Measurements from ENCODE around the gene KIAA1671.

Gene KIAA1671

DNA sequence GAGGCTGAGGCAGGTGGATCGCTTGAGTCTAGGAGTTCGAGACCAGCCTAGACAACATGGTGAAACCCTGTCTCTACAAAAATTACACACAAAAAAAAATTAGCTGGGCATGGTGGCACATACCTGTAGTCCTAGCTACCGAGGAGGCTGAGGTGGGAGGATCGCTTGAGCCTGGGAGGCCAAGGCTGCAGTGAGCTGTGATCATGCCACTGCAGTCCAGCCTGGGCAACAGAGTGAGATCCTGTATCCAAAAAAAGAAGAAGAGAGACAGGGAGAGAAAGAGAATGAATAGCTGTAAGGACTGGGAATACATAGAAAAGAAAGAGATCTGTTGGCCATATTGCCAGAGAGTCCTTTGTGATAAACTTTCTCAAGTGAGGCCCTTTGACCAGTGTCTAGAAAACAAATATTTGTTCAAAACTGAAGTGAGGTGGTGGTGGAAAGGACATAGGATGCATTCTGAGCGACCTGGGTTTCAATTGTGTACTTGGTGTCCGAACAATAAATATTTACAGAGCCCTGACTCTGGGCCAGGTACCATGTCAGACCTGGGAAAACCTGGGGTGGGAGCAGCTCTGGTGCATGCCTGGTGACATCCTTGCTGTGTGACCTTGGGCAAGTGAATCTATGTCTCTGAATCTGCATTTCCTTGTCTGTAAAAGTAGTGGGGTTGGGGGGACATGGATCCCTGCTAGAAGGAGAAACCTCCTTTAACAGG lies 157.5 kb downstream of the KIAA1671 start:
- no peak overlapping the region for H2BK5ac ChIP-seq (ENCODE audit: low read depth, low read length, poor library complexity)
- no peak overlapping the region for H2BK120ac ChIP-seq (ENCODE audit: insufficient read depth, low read length, poor library complexity)
- H3K4me3 ChIP-seq (ENCODE audit: low read depth, low read length) = no peak overlapping the region
- no peak overlapping the region for H3K14ac ChIP-seq (ENCODE audit: low read length)
- no peak overlapping the region for H4K12ac ChIP-seq (ENCODE audit: low read depth, low read length)
- H3K4me1 ChIP-seq (ENCODE audit: control insufficient read depth in 1 of 2, insufficient read depth in 2 of 2, low read length in 2 of 2) = peaks cover 24 to 33% of the 10 kb centered on the region in 2 experiments
- no peaks in the 10 kb centered on the region for H3K27me3 ChIP-seq (ENCODE audit: insufficient read depth, low read length)
- H3K4ac ChIP-seq (ENCODE audit: low read depth, low read length) = no peak overlapping the region
- H3K4me2 ChIP-seq (ENCODE audit: low read length) = peak overlapping the region; percentile 99
- H3K79me2 ChIP-seq (ENCODE audit: control insufficient read depth, insufficient read depth, low read length, poor library complexity) = peaks cover 2% of the 10 kb centered on the region
- no peak for DNase-seq
- no peak overlapping the region for H3K9ac ChIP-seq (ENCODE audit: low read length)
- H3K23ac ChIP-seq (ENCODE audit: low read length) = no peak overlapping the region
- no peak overlapping the region for H4K8ac ChIP-seq (ENCODE audit: low read depth, low read length)
- H3K36me3 ChIP-seq (ENCODE audit: control insufficient read depth in 1 of 2, insufficient read depth in 2 of 2, low read length in 2 of 2) = no peaks in the 10 kb centered on the region
- H3K9me3 ChIP-seq (ENCODE audit: insufficient read depth, low read depth, low read length) = no peaks in the 10 kb centered on the region
- H2AK5ac ChIP-seq (ENCODE audit: low read length) = no peak overlapping the region
- H4K91ac ChIP-seq (ENCODE audit: low read depth, low read length) = no peak overlapping the region
- WGBS (ENCODE audit: extremely low coverage, insufficient coverage, insufficient read length) = no CpG with 5 or more reads among the region's 6 CpGs
- H3K27ac ChIP-seq (ENCODE audit: low read depth, low read length) = no peak overlapping the region
- H2AFZ ChIP-seq (ENCODE audit: insufficient read depth, low read length, poor library complexity) = no peak overlapping the region
- H2BK12ac ChIP-seq (ENCODE audit: low read length) = no peak overlapping the region
- H3K18ac ChIP-seq (ENCODE audit: low read length) = no peak overlapping the region
- peaks cover 21% of the 10 kb centered on the region for H3K79me1 ChIP-seq (ENCODE audit: low read length)

DNA sequence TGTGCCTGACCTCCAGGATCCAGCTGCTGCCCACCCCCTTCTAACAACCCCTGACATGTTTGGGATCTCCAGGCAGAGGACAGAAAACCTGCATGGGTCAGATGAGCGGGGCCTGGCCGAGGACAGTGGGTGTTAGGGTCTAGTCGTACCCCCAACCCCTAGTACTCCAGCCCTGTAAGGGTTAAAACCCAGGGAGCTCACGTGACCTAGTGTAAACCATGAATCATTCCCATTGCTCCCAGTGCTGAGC lies 158.0 kb downstream of the KIAA1671 start:
- H3K4me3 ChIP-seq (ENCODE audit: low read depth, low read length) = no peak overlapping the region
- H3K4me1 ChIP-seq (ENCODE audit: control insufficient read depth in 1 of 2, insufficient read depth in 2 of 2, low read length in 2 of 2) = peaks cover 29 to 37% of the 10 kb centered on the region in 2 experiments
- no peak overlapping the region for H2BK5ac ChIP-seq (ENCODE audit: low read depth, low read length, poor library complexity)
- H3K79me2 ChIP-seq (ENCODE audit: control insufficient read depth, insufficient read depth, low read length, poor library complexity) = peaks cover 2% of the 10 kb centered on the region
- H3K23ac ChIP-seq (ENCODE audit: low read length) = no peak overlapping the region
- no peak overlapping the region for H3K9ac ChIP-seq (ENCODE audit: low read length)
- no peak overlapping the region for H2AK5ac ChIP-seq (ENCODE audit: low read length)
- H4K12ac ChIP-seq (ENCODE audit: low read depth, low read length) = no peak overlapping the region
- DNase-seq = no peak
- no peaks in the 10 kb centered on the region for H3K27me3 ChIP-seq (ENCODE audit: insufficient read depth, low read length)
- no peak overlapping the region for H2BK12ac ChIP-seq (ENCODE audit: low read length)
- H2BK120ac ChIP-seq (ENCODE audit: insufficient read depth, low read length, poor library complexity) = no peak overlapping the region
- H3K36me3 ChIP-seq (ENCODE audit: control insufficient read depth in 1 of 2, insufficient read depth in 2 of 2, low read length in 2 of 2) = no peaks in the 10 kb centered on the region
- no peak overlapping the region for H3K27ac ChIP-seq (ENCODE audit: low read depth, low read length)
- no peak overlapping the region for H3K14ac ChIP-seq (ENCODE audit: low read length)
- no peak overlapping the region for H4K91ac ChIP-seq (ENCODE audit: low read depth, low read length)
- H3K18ac ChIP-seq (ENCODE audit: low read length) = no peak overlapping the region
- no peaks in the 10 kb centered on the region for H3K9me3 ChIP-seq (ENCODE audit: insufficient read depth, low read depth, low read length)
- no peak overlapping the region for H3K4ac ChIP-seq (ENCODE audit: low read depth, low read length)
- peaks cover 26% of the 10 kb centered on the region for H3K79me1 ChIP-seq (ENCODE audit: low read length)
- no CpG with 5 or more reads among the region's 4 CpGs for WGBS (ENCODE audit: extremely low coverage, insufficient coverage, insufficient read length)
- no peak overlapping the region for H2AFZ ChIP-seq (ENCODE audit: insufficient read depth, low read length, poor library complexity)
- H3K4me2 ChIP-seq (ENCODE audit: low read length) = peak overlapping the region; percentile 99
- H4K8ac ChIP-seq (ENCODE audit: low read depth, low read length) = no peak overlapping the region

GRCh38 chr22:25110846-25111578 lies 158.5 kb downstream of the KIAA1671 start:
- no peaks in the 10 kb centered on the region for H3K9me3 ChIP-seq (ENCODE audit: insufficient read depth, low read depth, low read length)
- H3K4me3 ChIP-seq (ENCODE audit: low read depth, low read length) = peak overlapping the region; percentile 83
- H2AK5ac ChIP-seq (ENCODE audit: low read length) = no peak overlapping the region
- DNase-seq = peak; percentile 69 to 77
- peak overlapping the region; percentile 90 for H3K27ac ChIP-seq (ENCODE audit: low read depth, low read length)
- H2BK12ac ChIP-seq (ENCODE audit: low read length) = peak overlapping the region; percentile 15
- peak overlapping the region; percentile 70 for H3K9ac ChIP-seq (ENCODE audit: low read length)
- H2BK5ac ChIP-seq (ENCODE audit: low read depth, low read length, poor library complexity) = peak overlapping the region; percentile 24
- H4K91ac ChIP-seq (ENCODE audit: low read depth, low read length) = peak overlapping the region; percentile 47
- peak overlapping the region; percentile 15 for H3K14ac ChIP-seq (ENCODE audit: low read length)
- H4K8ac ChIP-seq (ENCODE audit: low read depth, low read length) = peak overlapping the region; percentile 26
- peak overlapping the region; percentile 4 for H4K12ac ChIP-seq (ENCODE audit: low read depth, low read length)
- H3K27me3 ChIP-seq (ENCODE audit: insufficient read depth, low read length) = no peaks in the 10 kb centered on the region
- peak overlapping the region; percentile 99 for H3K4me2 ChIP-seq (ENCODE audit: low read length)
- no CpG with 5 or more reads among the region's 36 CpGs for WGBS (ENCODE audit: extremely low coverage, insufficient coverage, insufficient read length)
- no peak overlapping the region for H3K23ac ChIP-seq (ENCODE audit: low read length)
- H3K79me1 ChIP-seq (ENCODE audit: low read length) = peaks cover 26% of the 10 kb centered on the region
- no peaks in the 10 kb centered on the region for H3K36me3 ChIP-seq (ENCODE audit: control insufficient read depth in 1 of 2, insufficient read depth in 2 of 2, low read length in 2 of 2)
- peak overlapping the region; percentile 25 for H3K18ac ChIP-seq (ENCODE audit: low read length)
- peaks cover 2% of the 10 kb centered on the region for H3K79me2 ChIP-seq (ENCODE audit: control insufficient read depth, insufficient read depth, low read length, poor library complexity)
- H3K4me1 ChIP-seq (ENCODE audit: control insufficient read depth in 1 of 2, insufficient read depth in 2 of 2, low read length in 2 of 2) = peaks cover 29 to 37% of the 10 kb centered on the region in 2 experiments
- H2AFZ ChIP-seq (ENCODE audit: insufficient read depth, low read length, poor library complexity) = peak overlapping the region; percentile 30
- peak overlapping the region; percentile 9 for H2BK120ac ChIP-seq (ENCODE audit: insufficient read depth, low read length, poor library complexity)
- H3K4ac ChIP-seq (ENCODE audit: low read depth, low read length) = no peak overlapping the region

GRCh38 chr22:25111579-25112517 lies 159.3 kb downstream of the KIAA1671 start:
- Histone ChIP-seq H3K18ac (ENCODE audit: low read length) (peak overlapping the region; percentile 80), H3K79me1 (ENCODE audit: low read length) (peaks cover 26% of the 10 kb centered on the region), H3K27ac (ENCODE audit: low read depth, low read length) (peak overlapping the region; percentile 90), H2BK120ac (ENCODE audit: insufficient read depth, low read length, poor library complexity) (peak overlapping the region; percentile 83), H3K4ac (ENCODE audit: low read depth, low read length) (peak overlapping the region; percentile 50), H3K23ac (ENCODE audit: low read length) (no peak overlapping the region), H2BK12ac (ENCODE audit: low read length) (peak overlapping the region; percentile 76), H2BK5ac (ENCODE audit: low read depth, low read length, poor library complexity) (peak overlapping the region; percentile 60), H4K91ac (ENCODE audit: low read depth, low read length) (peak overlapping the region; percentile 96), H3K4me2 (ENCODE audit: low read length) (peak overlapping the region; percentile 99), H3K4me3 (ENCODE audit: low read depth, low read length) (peak overlapping the region; percentile 83), H3K9ac (ENCODE audit: low read length) (peak overlapping the region; percentile 74), H4K8ac (ENCODE audit: low read depth, low read length) (peak overlapping the region; percentile 83), H2AFZ (ENCODE audit: insufficient read depth, low read length, poor library complexity) (peak overlapping the region; percentile 72), H3K4me1 (ENCODE audit: control insufficient read depth in 1 of 2, insufficient read depth in 2 of 2, low read length in 2 of 2) (peaks cover 29 to 37% of the 10 kb centered on the region in 2 experiments), H3K9me3 (ENCODE audit: insufficient read depth, low read depth, low read length) (no peaks in the 10 kb centered on the region), H4K12ac (ENCODE audit: low read depth, low read length) (peak overlapping the region; percentile 10), H3K36me3 (ENCODE audit: control insufficient read depth in 1 of 2, insufficient read depth in 2 of 2, low read length in 2 of 2) (no peaks in the 10 kb centered on the region), H3K27me3 (ENCODE audit: insufficient read depth, low read length) (no peaks in the 10 kb centered on the region), H3K79me2 (ENCODE audit: control insufficient read depth, insufficient read depth, low read length, poor library complexity) (peaks cover 2% of the 10 kb centered on the region), H3K14ac (ENCODE audit: low read length) (peak overlapping the region; percentile 67), H2AK5ac (ENCODE audit: low read length) (peak overlapping the region; percentile 36)
- no CpG with 5 or more reads among the region's 35 CpGs for WGBS (ENCODE audit: extremely low coverage, insufficient coverage, insufficient read length)
- no peak for DNase-seq
